ENCODE results near the gene ASIC4.

DNA sequence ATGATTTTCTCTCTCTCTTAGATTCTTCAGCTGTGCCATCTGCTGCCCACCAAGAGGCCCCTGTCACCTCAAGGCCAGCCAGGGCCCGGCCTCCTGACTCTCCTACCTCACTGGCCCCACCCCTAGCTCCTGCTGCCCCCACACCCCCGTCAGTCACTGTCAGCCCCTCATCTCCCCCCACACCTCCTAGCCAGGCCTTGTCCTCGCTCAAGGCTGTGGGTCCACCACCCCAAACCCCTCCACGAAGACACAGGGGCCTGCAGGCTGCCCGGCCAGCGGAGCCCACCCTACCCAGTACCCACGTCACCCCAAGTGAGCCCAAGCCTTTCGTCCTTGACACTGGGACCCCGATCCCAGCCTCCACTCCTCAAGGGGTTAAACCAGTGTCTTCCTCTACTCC is 25.0 kb upstream of the ASIC4 start:
- TF ChIP-seq CTCF (conservative IDR thresholded peaks at IDR 0.05; ENCODE audit: low read depth, low read length) (no peak), EZH2 (IDR thresholded peaks at IDR 0.05; ENCODE audit: low read length, unreplicated experiment) (no peak)

Measured in PC-3 (cell line).